Liver (tissue), 9 donors: Measurements from ENCODE around the gene PTPN9. TPM values are rescaled to one million over a fixed set of nuclear protein-coding genes. Genes with fewer than 3 reads are reported as not detected.

Experiments
- DNase-seq: peaks from one replicate; pipeline ENCODE4 v3.0.0-alpha.2; 2017; ENCODE audit warnings: low spot score
- H3K27ac ChIP-seq, 2 donors: one replicate each; pipeline ENCODE4 v1.7.0; 2013; ENCODE audit warnings: inconsistent platforms in 2 of 2, low read length in 2 of 2, control low read depth in 1 of 2, low read depth in 1 of 2, mild to moderate bottlenecking in 1 of 2
- H3K27me3 ChIP-seq, 4 donors: one replicate each; pipeline versions ENCODE4 v1.6.1 to v1.7.0; 2013; ENCODE audit warnings: low read length in 3 of 4, inconsistent platforms in 1 of 4, mild to moderate bottlenecking in 1 of 4, moderate library complexity in 1 of 4; ENCODE audit not compliant: control insufficient read depth in 4 of 4, insufficient read depth in 4 of 4
- H3K36me3 ChIP-seq, 4 donors: one replicate each; pipeline versions ENCODE4 v1.6.1 to v1.7.0; 2013; ENCODE audit warnings: low read length in 3 of 4, mild to moderate bottlenecking in 3 of 4, low read depth in 1 of 4, moderate library complexity in 1 of 4; ENCODE audit not compliant: control insufficient read depth in 4 of 4, insufficient read depth in 3 of 4
- H3K4me1 ChIP-seq, 4 donors: one replicate each; pipeline versions ENCODE4 v1.6.1 to v1.7.0; 2013; ENCODE audit warnings: low read length in 3 of 4, mild to moderate bottlenecking in 3 of 4, moderate library complexity in 1 of 4; ENCODE audit not compliant: control insufficient read depth in 4 of 4, insufficient read depth in 4 of 4
- H3K4me3 ChIP-seq, 3 donors: one replicate each; pipeline versions ENCODE4 v1.6.1 to v1.7.0; 2013; ENCODE audit warnings: low read length in 3 of 3, control low read depth in 1 of 3, low read depth in 1 of 3, mild to moderate bottlenecking in 1 of 3
- H3K9ac ChIP-seq, 2 donors: one replicate each; pipeline ENCODE4 v1.7.0; 2013; ENCODE audit warnings: low read length in 2 of 2, mild to moderate bottlenecking in 2 of 2, moderate library complexity in 2 of 2, control low read depth in 1 of 2, low read depth in 1 of 2
- H3K9me3 ChIP-seq, 4 donors: one replicate each; pipeline versions ENCODE4 v1.6.1 to v1.7.0; 2013; ENCODE audit warnings: low read length in 3 of 4; ENCODE audit not compliant: control insufficient read depth in 4 of 4
- ATF3 ChIP-seq: IDR thresholded peaks from 2 replicates; pipeline ENCODE4 v1.6.1; 2016; ENCODE audit warnings: antibody characterized with exemption
- EGR1 ChIP-seq, 2 donors: IDR thresholded peaks; 2 replicates each; pipeline ENCODE4 v1.6.1; 2016 to 2018; ENCODE audit warnings: antibody characterized with exemption in 2 of 2, low read depth in 2 of 2
- FOXA1 ChIP-seq: IDR thresholded peaks from 2 replicates; pipeline ENCODE4 v1.6.1; 2016; ENCODE audit warnings: antibody characterized with exemption
- FOXA2 ChIP-seq: IDR thresholded peaks from 2 replicates; pipeline ENCODE4 v1.6.1; 2016; ENCODE audit warnings: antibody characterized with exemption
- GABPA ChIP-seq, 2 donors: IDR thresholded peaks in 1 of 2; conservative IDR thresholded peaks in 1 of 2; 2 replicates each; pipeline ENCODE4 v1.6.1; 2016; ENCODE audit warnings: antibody characterized with exemption in 2 of 2, mild to moderate bottlenecking in 1 of 2, moderate library complexity in 1 of 2
- HNF4A ChIP-seq, 2 donors: conservative IDR thresholded peaks; 2 replicates each; pipeline ENCODE4 v1.6.1; 2016; ENCODE audit warnings: antibody characterized with exemption in 2 of 2, mild to moderate bottlenecking in 2 of 2
- HNF4G ChIP-seq: IDR thresholded peaks from 2 replicates; pipeline ENCODE4 v1.6.1; 2016; ENCODE audit warnings: antibody characterized with exemption
- NR2F2 ChIP-seq: IDR thresholded peaks from 2 replicates; pipeline ENCODE4 v1.6.1; 2016; ENCODE audit warnings: antibody characterized with exemption
- RAD21 ChIP-seq, 2 donors: IDR thresholded peaks; 2 replicates each; pipeline ENCODE4 v1.6.1; 2016; ENCODE audit warnings: antibody characterized with exemption in 2 of 2, mild to moderate bottlenecking in 2 of 2
- RXRA ChIP-seq, 2 donors: IDR thresholded peaks; 2 replicates each; pipeline ENCODE4 v1.6.1; 2017 to 2018; ENCODE audit warnings: antibody characterized with exemption in 2 of 2, mild to moderate bottlenecking in 1 of 2
- SP1 ChIP-seq: IDR thresholded peaks from 2 replicates; pipeline ENCODE4 v1.6.1; 2018; ENCODE audit warnings: antibody characterized with exemption, mild to moderate bottlenecking
- TAF1 ChIP-seq: conservative IDR thresholded peaks from 2 replicates; pipeline ENCODE4 v1.6.1; 2016; ENCODE audit warnings: antibody characterized with exemption, mild to moderate bottlenecking
- WGBS: extraction: QIAGEN DNeasy Blood & Tissue Kit; methylation state at CpG from one replicate; pipeline ENCODE4 v1.1.7; 2013; 5-methylcytosine and 5-hydroxymethylcytosine counted together
- polyA plus RNA-seq, 2 donors: library from polyadenylated mRNA; stranded (reverse) in 1 of 2; unstranded in 1 of 2; fragments of 200-250 nt in 1 of 2; fragments of >200 nt in 1 of 2; fragmentation: Nextera tagmentation in 1 of 2; extraction: Ambion mirVana in 1 of 2; gene quantifications; one replicate each; pipeline versions ENCODE4 v1.2.1 to v1.2.3, GENCODE V29; 2013 to 2015
- total RNA-seq, 2 donors: library from RNA; depleted of rRNA; stranded (reverse); fragments of >200 nt; gene quantifications; one replicate each; pipeline ENCODE4 v1.2.3, GENCODE V29; 2014
- TF ChIP-seq, protein P1 (sequence below): IDR thresholded peaks from 2 replicates; pipeline ENCODE4 v1.6.1; 2016; ENCODE audit warnings: antibody characterized with exemption, mild to moderate bottlenecking
- TF ChIP-seq, protein P2 (sequence below): IDR thresholded peaks from 2 replicates; pipeline ENCODE4 v1.6.1; 2016; ENCODE audit warnings: antibody characterized with exemption
- TF ChIP-seq, protein P3 (sequence below): IDR thresholded peaks from 2 replicates; pipeline ENCODE4 v1.6.1; 2016; ENCODE audit warnings: antibody characterized with exemption
- donor health status: healthy.
- donor health status: healthy.
- donor health status: healthy.
- donor health status: healthy.
- donor health status: healthy.

The PTPN9 gene
- total and polyA plus RNA-seq, 4 donors: 5.4 to 14.1 (median 7.5) TPM

DNA sequence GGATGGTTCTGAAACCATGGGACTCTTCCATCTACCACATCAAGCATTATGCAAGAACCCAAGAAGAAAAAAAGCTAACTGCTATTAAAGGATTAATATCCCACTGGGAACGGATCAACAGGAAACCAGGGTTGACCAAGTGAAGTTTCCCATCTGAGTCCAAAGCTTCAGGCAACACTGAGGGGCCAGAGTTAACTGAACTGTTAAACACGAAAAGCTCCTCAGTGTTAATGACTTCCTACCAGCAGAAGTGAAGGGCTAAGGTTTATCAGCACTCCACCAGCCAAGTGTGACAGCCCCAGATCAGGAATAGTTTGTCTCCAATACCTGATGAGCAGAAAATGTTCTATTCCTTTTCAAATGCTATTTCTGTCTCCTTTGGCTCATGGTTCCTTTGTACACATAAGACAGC lies 36.7 kb downstream of the PTPN9 start (continued):
- TF ChIP-seq, protein P1, sequence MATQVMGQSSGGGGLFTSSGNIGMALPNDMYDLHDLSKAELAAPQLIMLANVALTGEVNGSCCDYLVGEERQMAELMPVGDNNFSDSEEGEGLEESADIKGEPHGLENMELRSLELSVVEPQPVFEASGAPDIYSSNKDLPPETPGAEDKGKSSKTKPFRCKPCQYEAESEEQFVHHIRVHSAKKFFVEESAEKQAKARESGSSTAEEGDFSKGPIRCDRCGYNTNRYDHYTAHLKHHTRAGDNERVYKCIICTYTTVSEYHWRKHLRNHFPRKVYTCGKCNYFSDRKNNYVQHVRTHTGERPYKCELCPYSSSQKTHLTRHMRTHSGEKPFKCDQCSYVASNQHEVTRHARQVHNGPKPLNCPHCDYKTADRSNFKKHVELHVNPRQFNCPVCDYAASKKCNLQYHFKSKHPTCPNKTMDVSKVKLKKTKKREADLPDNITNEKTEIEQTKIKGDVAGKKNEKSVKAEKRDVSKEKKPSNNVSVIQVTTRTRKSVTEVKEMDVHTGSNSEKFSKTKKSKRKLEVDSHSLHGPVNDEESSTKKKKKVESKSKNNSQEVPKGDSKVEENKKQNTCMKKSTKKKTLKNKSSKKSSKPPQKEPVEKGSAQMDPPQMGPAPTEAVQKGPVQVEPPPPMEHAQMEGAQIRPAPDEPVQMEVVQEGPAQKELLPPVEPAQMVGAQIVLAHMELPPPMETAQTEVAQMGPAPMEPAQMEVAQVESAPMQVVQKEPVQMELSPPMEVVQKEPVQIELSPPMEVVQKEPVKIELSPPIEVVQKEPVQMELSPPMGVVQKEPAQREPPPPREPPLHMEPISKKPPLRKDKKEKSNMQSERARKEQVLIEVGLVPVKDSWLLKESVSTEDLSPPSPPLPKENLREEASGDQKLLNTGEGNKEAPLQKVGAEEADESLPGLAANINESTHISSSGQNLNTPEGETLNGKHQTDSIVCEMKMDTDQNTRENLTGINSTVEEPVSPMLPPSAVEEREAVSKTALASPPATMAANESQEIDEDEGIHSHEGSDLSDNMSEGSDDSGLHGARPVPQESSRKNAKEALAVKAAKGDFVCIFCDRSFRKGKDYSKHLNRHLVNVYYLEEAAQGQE: no peak

DNA sequence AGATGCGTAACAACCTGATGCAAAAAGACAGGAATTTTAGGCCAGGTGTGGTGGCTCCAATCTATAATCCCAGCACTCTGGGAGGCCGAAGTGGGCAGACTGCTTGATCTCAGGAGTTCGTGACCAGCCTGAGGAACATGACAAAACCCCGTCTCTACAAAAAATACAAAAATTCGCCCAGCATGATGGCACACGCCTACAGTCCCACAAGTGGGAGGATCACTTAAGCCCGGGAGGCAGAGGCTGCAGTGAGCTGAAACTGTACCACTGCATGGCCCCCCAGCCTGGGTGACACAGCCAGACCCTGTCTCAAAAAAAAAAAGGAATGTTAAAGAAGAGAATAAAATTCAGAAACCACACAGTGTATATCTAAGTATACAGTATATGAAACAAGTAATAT lies 40.7 kb downstream of the PTPN9 start:
- no peaks in the 10 kb centered on the region for H3K36me3 ChIP-seq
- no peak overlapping the region for H3K4me3 ChIP-seq
- H3K27ac ChIP-seq: no peak overlapping the region
- TF ChIP-seq ATF3 (no peak), NR2F2 (no peak), SP1 (no peak), FOXA2 (no peak), RAD21 (IDR thresholded peaks at IDR 0.05) (no peak), RXRA (IDR thresholded peaks at IDR 0.05) (no peak), TAF1 (no peak), HNF4A (conservative IDR thresholded peaks at IDR 0.05) (no peak), EGR1 (IDR thresholded peaks at IDR 0.05; ENCODE audit: low read depth in 2 of 2) (no peak)
- TF ChIP-seq, protein P2, sequence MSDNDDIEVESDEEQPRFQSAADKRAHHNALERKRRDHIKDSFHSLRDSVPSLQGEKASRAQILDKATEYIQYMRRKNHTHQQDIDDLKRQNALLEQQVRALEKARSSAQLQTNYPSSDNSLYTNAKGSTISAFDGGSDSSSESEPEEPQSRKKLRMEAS: no peak
- DNase-seq: no peak
- H3K9me3 ChIP-seq: no peaks in the 10 kb centered on the region
- peaks cover 0 to 8% (median 5%) of the 10 kb centered on the region in 4 donors for H3K4me1 ChIP-seq
- H3K9ac ChIP-seq: no peak overlapping the region
- WGBS: 95% methylated on average over 7 of the region's 7 CpGs
- no peaks in the 10 kb centered on the region for H3K27me3 ChIP-seq

GRCh38 chr15:75533945-75534344 lies 45.2 kb downstream of the PTPN9 start:
- no peak for DNase-seq

More at GRCh38 chr15:75533945-75534344, 45.2 kb downstream of the PTPN9 start:
- peaks cover 3 to 21% (median 13%) of the 10 kb centered on the region in 4 donors for H3K4me1 ChIP-seq
- H3K4me3 ChIP-seq: no peak overlapping the region
- whole genome bisulfite sequencing: 96% methylated on average over 1 of the region's 1 CpG
- no peak for TF ChIP-seq RXRA (IDR thresholded peaks at IDR 0.05)
- TF ChIP-seq FOXA2: no peak
- TF ChIP-seq, protein P3, sequence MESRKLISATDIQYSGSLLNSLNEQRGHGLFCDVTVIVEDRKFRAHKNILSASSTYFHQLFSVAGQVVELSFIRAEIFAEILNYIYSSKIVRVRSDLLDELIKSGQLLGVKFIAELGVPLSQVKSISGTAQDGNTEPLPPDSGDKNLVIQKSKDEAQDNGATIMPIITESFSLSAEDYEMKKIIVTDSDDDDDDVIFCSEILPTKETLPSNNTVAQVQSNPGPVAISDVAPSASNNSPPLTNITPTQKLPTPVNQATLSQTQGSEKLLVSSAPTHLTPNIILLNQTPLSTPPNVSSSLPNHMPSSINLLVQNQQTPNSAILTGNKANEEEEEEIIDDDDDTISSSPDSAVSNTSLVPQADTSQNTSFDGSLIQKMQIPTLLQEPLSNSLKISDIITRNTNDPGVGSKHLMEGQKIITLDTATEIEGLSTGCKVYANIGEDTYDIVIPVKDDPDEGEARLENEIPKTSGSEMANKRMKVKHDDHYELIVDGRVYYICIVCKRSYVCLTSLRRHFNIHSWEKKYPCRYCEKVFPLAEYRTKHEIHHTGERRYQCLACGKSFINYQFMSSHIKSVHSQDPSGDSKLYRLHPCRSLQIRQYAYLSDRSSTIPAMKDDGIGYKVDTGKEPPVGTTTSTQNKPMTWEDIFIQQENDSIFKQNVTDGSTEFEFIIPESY: no peak
- no peak for TF ChIP-seq EGR1 (IDR thresholded peaks at IDR 0.05; ENCODE audit: low read depth in 2 of 2)
- no peak for TF ChIP-seq HNF4G
- TF ChIP-seq RAD21 (IDR thresholded peaks at IDR 0.05): no peak
- TF ChIP-seq, protein P2: no peak
- TF ChIP-seq GABPA (IDR thresholded peaks at IDR 0.05 in 1 of 2, conservative IDR thresholded peaks at IDR 0.05 in 1 of 2): no peak
- TF ChIP-seq TAF1: no peak
- no peak for TF ChIP-seq FOXA1
- no peak overlapping the region for H3K9ac ChIP-seq
- H3K27me3 ChIP-seq: no peaks in the 10 kb centered on the region
- no peaks in the 10 kb centered on the region for H3K9me3 ChIP-seq
- H3K36me3 ChIP-seq: no peaks in the 10 kb centered on the region
- peak overlapping the region; percentile 87 to 99 for H3K27ac ChIP-seq
